Duodenal mucosa (tissue), 2 donors: ENCODE data around the gene BTG1.

Experiments
- H3K27ac ChIP-seq: one replicate; pipeline ENCODE4 v1.7.0; 2013; ENCODE audit warnings: low read depth, low read length
- H3K27me3 ChIP-seq, 2 donors: one replicate each; pipeline ENCODE4 v1.7.0; 2013; ENCODE audit warnings: low read length in 2 of 2, control low read depth in 1 of 2; ENCODE audit not compliant: insufficient read depth in 2 of 2, control insufficient read depth in 1 of 2
- H3K36me3 ChIP-seq, 2 donors: one replicate each; pipeline ENCODE4 v1.7.0; 2013; ENCODE audit warnings: low read length in 2 of 2, control low read depth in 1 of 2; ENCODE audit not compliant: insufficient read depth in 2 of 2, control insufficient read depth in 1 of 2
- H3K4me1 ChIP-seq, 2 donors: one replicate each; pipeline ENCODE4 v1.7.0; 2013; ENCODE audit warnings: low read length in 2 of 2, control low read depth in 1 of 2; ENCODE audit not compliant: insufficient read depth in 2 of 2, control insufficient read depth in 1 of 2
- H3K4me3 ChIP-seq, 2 donors: one replicate each; pipeline ENCODE4 v1.7.0; 2013; ENCODE audit warnings: low read length in 2 of 2, low read depth in 1 of 2
- H3K9ac ChIP-seq, 2 donors: one replicate each; pipeline ENCODE4 v1.7.0; 2013; ENCODE audit warnings: low read length in 2 of 2, low read depth in 1 of 2
- H3K9me3 ChIP-seq, 2 donors: one replicate each; pipeline ENCODE4 v1.7.0; 2013; ENCODE audit warnings: low read length in 2 of 2, control low read depth in 1 of 2; ENCODE audit not compliant: control insufficient read depth in 1 of 2

BTG1 gene

GRCh38 chr12:92142251-92142926 is 3.3 kb downstream of the BTG1 start:
- peaks cover 16 to 25% of the 10 kb centered on the region in 2 donors for H3K36me3 ChIP-seq
- peak overlapping the region; percentile 84 to 94 for H3K4me3 ChIP-seq
- peak overlapping the region; percentile 58 for H3K27ac ChIP-seq
- no peaks in the 10 kb centered on the region for H3K9me3 ChIP-seq
- peak overlapping the region; percentile 51 to 99 for H3K9ac ChIP-seq
- H3K4me1 ChIP-seq, result peaks cover 24 to 30% of the 10 kb centered on the region in 2 donors
- H3K27me3 ChIP-seq, result no peaks in the 10 kb centered on the region

DNA sequence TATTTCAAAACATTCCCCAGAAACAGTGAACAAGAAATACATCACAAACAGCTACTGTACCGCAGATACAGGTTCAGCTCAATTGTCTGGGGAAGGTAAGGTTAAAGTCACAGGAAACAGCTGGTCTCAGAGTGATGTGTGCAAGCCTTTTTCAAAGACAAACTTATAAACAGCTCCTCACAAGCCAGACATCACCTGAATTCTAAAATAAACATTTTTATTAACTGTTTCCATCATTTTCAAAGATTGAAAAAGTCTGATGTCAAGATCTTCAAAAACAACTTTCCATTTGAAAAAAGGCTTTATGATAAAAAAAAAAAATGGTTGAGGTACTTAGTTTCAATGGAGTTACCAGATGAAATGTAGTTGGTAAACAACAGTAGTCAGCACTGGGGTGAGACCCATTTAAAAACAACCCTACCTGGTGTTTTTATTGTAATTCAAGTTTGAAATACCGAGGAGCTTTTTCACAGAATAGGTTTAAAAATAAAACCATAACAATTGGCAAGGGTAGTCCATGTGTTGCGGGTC is 4.0 kb downstream of the BTG1 start:
- H3K4me1 ChIP-seq, result peaks cover 31 to 34% of the 10 kb centered on the region in 2 donors
- peak overlapping the region; percentile 58 for H3K27ac ChIP-seq
- H3K9me3 ChIP-seq, result no peaks in the 10 kb centered on the region
- H3K27me3 ChIP-seq, result no peaks in the 10 kb centered on the region
- peaks cover 16 to 25% of the 10 kb centered on the region in 2 donors for H3K36me3 ChIP-seq
- peak overlapping the region; percentile 51 to 99 for H3K9ac ChIP-seq
- H3K4me3 ChIP-seq, result peak overlapping the region; percentile 84 to 94

DNA sequence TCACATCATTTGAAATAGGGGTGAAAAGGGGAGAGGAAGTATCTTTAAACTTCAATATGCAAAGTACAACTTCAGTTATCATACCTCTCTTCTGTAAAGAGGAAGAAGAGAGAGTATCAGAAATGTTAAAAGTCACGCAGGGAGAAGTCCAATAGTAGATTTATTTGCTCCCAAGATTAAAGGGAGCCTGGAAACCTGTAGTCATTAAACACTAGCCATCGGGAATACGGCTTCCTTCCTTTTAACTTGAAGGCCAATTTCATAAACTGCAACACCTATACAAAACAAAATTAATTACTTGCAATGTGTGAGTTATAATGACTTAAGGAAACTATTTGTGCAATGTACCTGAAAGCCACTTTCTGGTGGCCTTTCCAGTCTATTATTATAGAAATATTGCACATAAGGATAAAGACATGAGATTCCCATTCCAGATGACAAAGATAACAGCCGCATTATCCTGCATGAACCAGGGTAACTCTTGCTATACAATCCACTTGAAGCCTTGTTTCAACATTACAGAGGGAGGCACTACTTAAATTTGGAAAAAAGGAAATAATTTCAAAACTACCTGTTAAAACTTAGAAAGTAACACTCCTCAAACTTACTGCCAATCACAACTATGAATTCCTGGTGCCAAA is 4.6 kb downstream of the BTG1 start:
- peak overlapping the region; percentile 33 for H3K27ac ChIP-seq
- H3K27me3 ChIP-seq, result no peaks in the 10 kb centered on the region
- H3K36me3 ChIP-seq, result peaks cover 16 to 25% of the 10 kb centered on the region in 2 donors
- H3K4me3 ChIP-seq, result peak overlapping the region; percentile 84 to 94
- peaks cover 35 to 37% of the 10 kb centered on the region in 2 donors for H3K4me1 ChIP-seq
- H3K9me3 ChIP-seq, result no peaks in the 10 kb centered on the region
- peak overlapping the region; percentile 51 to 99 for H3K9ac ChIP-seq

GRCh38 chr12:92140156-92140555 is 5.5 kb downstream of the BTG1 start:
- Histone ChIP-seq H3K36me3 (peaks cover 16 to 25% of the 10 kb centered on the region in 2 donors), H3K4me3 (peak overlapping the region; percentile 84 to 94), H3K4me1 (peaks cover 36 to 42% of the 10 kb centered on the region in 2 donors), H3K27ac (no peak overlapping the region), H3K27me3 (no peaks in the 10 kb centered on the region), H3K9ac (peak overlapping the region; percentile 54 to 99), H3K9me3 (no peaks in the 10 kb centered on the region)

GRCh38 chr12:92139634-92140150 is 6.0 kb downstream of the BTG1 start:
- no peak overlapping the region for H3K27ac ChIP-seq

DNA sequence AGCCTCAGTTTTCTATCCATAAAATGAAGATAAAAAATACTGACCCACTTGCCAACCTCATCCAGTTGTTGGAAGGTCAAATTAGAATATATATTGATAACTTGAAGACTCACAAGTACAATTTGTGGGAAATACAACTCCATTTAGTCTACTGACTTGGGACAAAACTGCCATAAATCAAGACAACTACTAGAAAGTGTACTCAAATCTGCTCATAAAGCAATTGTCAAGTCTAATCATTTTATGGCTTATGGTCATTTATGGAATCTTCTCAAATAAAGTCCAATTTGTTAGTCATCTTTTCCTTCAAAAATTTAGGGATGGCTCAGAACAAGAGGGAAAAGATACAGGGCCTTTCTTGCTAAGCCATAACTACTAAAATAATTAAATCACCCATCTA is 7.0 kb downstream of the BTG1 start:
- Histone ChIP-seq H3K27me3 (no peaks in the 10 kb centered on the region), H3K36me3 (peaks cover 11 to 17% of the 10 kb centered on the region in 2 donors), H3K27ac (no peak overlapping the region), H3K4me3 (peak overlapping the region; percentile 62 to 84), H3K9me3 (no peaks in the 10 kb centered on the region), H3K4me1 (peaks cover 46 to 58% of the 10 kb centered on the region in 2 donors), H3K9ac (peak overlapping the region in 1 of 2 donors; percentile 42)

More at GRCh38 chr12:92139634-92140150, 6.0 kb downstream of the BTG1 start:
- Histone ChIP-seq H3K9ac (peak overlapping the region; percentile 54 to 99), H3K4me1 (peaks cover 37 to 47% of the 10 kb centered on the region in 2 donors), H3K27me3 (no peaks in the 10 kb centered on the region), H3K9me3 (no peaks in the 10 kb centered on the region), H3K4me3 (peak overlapping the region; percentile 84 to 94), H3K36me3 (peaks cover 16 to 25% of the 10 kb centered on the region in 2 donors)

DNA sequence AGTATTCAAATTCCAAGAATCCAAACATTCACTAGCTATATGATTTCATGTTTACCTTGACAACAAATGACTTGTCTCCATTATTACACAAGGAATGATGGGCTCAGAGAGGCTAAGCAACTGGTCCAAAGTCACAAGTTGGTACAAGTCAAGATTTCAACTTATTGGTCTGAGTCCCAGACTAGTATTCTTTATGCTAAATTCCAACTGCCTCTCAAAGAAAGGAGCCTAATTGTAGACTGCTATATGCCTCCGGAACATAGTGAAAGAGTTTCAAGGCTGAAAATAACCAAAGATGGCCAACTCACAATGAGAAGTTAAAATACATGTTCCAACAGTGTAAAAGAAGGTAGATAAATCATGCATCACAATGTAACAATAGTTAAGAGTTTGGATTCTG is 7.5 kb downstream of the BTG1 start:
- Histone ChIP-seq H3K27me3 (no peaks in the 10 kb centered on the region), H3K9ac (peak overlapping the region in 1 of 2 donors; percentile 42), H3K36me3 (peaks cover 6 to 13% of the 10 kb centered on the region in 2 donors), H3K4me3 (peak overlapping the region; percentile 62 to 84), H3K9me3 (no peaks in the 10 kb centered on the region), H3K4me1 (peaks cover 51 to 62% of the 10 kb centered on the region in 2 donors), H3K27ac (peak overlapping the region; percentile 50)

DNA sequence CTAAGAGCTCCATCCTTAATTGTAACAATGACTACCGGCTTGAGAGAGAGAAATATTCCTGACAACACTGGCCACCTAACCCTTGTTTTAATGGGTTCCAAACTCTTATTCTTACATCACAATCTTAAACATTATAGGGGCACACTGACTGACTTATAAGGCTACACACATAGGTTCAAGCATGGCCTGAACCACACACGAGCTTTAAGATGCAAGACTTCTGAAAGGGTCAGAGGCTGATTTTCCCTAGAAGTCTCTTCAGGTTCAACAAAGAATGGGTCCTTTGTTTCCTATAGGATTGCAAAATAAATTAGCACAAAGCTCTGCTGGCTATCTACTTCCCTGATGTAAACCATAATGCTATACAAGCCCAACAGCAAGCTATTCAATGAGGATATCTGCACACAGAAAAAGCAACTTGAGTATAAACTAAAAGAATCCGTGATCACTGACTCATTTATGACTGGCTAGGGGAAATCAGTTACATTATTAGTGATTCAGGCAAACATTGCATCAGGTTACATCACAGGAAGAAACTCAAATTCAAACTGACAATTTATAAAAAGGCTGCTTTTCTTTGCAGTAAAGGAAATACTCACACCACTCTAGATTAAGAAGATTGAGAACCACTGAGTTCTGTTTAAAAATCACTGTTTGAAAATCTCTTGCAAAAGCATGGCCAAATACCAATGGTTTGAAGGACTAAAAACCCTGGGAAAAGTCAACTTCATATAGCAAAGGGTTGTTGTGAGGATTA is 8.5 kb downstream of the BTG1 start:
- Histone ChIP-seq H3K4me3 (peak overlapping the region; percentile 62 to 84), H3K4me1 (peaks cover 59 to 72% of the 10 kb centered on the region in 2 donors), H3K9ac (peak overlapping the region in 1 of 2 donors; percentile 42)

DNA sequence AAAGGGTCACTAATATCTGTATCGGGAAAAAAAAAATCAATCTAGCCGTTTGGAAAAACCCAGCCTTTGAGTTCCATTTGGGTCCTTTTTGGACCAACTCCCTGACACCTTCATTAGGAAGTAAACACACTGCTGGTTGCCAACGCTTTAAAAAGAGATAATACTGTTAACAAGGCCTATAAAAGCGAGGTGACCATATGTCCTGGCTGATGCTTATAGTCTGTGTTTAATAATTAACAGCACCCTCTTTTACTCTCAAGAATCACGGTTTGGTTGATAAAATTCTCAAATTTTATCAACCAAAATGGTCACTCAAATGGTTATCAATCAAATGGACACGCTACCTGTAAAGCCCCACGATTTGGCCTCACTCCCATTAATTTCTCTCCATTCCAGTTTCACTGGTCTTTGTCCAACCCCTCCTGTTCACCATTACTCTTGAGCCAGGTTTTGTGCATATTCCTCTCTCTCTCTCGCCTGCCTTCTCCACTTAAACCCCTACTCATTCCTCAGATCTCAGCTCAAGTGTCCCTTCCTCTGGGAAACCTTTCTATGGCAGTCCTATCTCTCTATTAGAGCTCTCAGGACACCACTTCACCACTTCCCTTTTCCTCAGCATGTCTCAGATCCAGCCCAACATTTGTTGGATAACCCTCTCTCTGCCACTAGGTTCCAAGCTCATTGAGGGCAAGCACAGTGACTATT is 9.5 kb downstream of the BTG1 start:
- peak overlapping the region in 1 of 2 donors; percentile 0 for H3K9ac ChIP-seq
- no peaks in the 10 kb centered on the region for H3K9me3 ChIP-seq
- H3K4me1 ChIP-seq, result peaks cover 59 to 81% of the 10 kb centered on the region in 2 donors
- H3K27me3 ChIP-seq, result no peaks in the 10 kb centered on the region
- H3K36me3 ChIP-seq, result peaks cover 0 to 5% of the 10 kb centered on the region in 2 donors
- H3K4me3 ChIP-seq, result peak overlapping the region; percentile 62 to 84
- peak overlapping the region; percentile 3 for H3K27ac ChIP-seq

More for the DNA sequence above, 8.5 kb downstream of the BTG1 start:
- Histone ChIP-seq H3K36me3 (peaks cover 3 to 5% of the 10 kb centered on the region in 2 donors), H3K27ac (peak overlapping the region; percentile 50), H3K27me3 (no peaks in the 10 kb centered on the region), H3K9me3 (no peaks in the 10 kb centered on the region)
